ENCODE measurements around the gene SREBF2.

SREBF2 gene

DNA sequence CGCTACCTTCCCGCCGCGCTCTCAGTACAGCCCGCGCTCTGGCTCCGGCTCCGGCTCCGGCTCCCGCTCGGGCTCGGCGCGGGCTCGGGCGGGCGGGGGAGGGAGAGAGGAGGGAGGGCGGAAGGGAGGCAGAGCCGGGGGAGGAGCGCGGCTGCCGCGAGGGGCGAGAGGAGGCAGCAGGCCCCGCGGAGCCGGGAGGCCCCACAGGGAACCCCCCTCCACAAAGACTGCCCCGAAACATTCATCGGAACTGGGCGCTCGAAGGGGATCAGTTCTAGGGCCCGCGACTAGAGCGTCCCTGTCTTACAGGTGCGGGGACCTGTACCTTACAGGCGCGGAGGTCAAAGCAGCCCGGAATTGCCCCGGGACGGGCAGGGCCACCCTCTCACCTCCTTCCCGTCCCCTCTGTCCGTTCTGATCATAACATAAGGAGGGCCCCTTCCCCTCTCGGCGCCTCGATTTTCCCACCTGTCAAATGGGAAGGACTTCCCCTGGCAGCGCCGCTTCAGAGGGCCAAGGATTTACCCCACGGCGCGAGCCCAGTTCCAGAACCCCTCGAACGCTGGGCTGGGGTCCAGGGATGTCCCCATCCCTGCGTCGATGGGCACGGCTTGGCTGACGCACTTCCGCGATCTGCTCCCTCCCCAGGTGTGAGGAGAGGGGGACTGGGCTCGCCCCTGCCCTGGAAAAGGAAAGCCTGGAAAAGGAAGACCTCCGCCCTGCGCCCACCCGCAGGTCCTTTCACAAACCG lies 82.3 kb downstream of the SREBF2 start, which contains the start of gene SHISA8:
TSS of gene SHISA8 (minus strand) at position 40 of the 751 bp plus-strand sequence. CDS start 407 bp downstream, outside the sequence.
- Histone ChIP-seq H3K79me2 (ENCODE audit: low read length) (no peaks in the 10 kb centered on the region), H3K9me3 (ENCODE audit: insufficient read depth, low read length) (no peaks in the 10 kb centered on the region), H3K27me3 (ENCODE audit: low read depth, low read length) (peaks cover 15% of the 10 kb centered on the region; the same call in 1 of the 2 replicates), H3K4me2 (ENCODE audit: low read length) (no peak within 1 kb of the TSS), H4K20me1 (ENCODE audit: insufficient read depth, low read length) (no peaks in the 10 kb centered on the region), H3K4me3 (ENCODE audit: low read length) (no peak within 1 kb of the TSS), H3K27ac (ENCODE audit: low read length) (no peak within 1 kb of the TSS), H2AFZ (ENCODE audit: low read depth, low read length) (no peak within 1 kb of the TSS), H3K4me1 (ENCODE audit: low read length) (peaks cover 35% of the 10 kb centered on the region), H3K9ac (ENCODE audit: low read length) (no peak within 1 kb of the TSS), H3K36me3 (replicated peaks; ENCODE audit: low read depth, low read length) (no peaks in the 10 kb centered on the region)
- TF ChIP-seq, protein P1, sequence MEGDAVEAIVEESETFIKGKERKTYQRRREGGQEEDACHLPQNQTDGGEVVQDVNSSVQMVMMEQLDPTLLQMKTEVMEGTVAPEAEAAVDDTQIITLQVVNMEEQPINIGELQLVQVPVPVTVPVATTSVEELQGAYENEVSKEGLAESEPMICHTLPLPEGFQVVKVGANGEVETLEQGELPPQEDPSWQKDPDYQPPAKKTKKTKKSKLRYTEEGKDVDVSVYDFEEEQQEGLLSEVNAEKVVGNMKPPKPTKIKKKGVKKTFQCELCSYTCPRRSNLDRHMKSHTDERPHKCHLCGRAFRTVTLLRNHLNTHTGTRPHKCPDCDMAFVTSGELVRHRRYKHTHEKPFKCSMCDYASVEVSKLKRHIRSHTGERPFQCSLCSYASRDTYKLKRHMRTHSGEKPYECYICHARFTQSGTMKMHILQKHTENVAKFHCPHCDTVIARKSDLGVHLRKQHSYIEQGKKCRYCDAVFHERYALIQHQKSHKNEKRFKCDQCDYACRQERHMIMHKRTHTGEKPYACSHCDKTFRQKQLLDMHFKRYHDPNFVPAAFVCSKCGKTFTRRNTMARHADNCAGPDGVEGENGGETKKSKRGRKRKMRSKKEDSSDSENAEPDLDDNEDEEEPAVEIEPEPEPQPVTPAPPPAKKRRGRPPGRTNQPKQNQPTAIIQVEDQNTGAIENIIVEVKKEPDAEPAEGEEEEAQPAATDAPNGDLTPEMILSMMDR (IDR thresholded peaks at IDR 0.05; ENCODE audit: low read depth, low read length): no peak
- TF ChIP-seq EZH2phosphoT487 (IDR thresholded peaks at IDR 0.05; ENCODE audit: low read depth): no peak

DNA sequence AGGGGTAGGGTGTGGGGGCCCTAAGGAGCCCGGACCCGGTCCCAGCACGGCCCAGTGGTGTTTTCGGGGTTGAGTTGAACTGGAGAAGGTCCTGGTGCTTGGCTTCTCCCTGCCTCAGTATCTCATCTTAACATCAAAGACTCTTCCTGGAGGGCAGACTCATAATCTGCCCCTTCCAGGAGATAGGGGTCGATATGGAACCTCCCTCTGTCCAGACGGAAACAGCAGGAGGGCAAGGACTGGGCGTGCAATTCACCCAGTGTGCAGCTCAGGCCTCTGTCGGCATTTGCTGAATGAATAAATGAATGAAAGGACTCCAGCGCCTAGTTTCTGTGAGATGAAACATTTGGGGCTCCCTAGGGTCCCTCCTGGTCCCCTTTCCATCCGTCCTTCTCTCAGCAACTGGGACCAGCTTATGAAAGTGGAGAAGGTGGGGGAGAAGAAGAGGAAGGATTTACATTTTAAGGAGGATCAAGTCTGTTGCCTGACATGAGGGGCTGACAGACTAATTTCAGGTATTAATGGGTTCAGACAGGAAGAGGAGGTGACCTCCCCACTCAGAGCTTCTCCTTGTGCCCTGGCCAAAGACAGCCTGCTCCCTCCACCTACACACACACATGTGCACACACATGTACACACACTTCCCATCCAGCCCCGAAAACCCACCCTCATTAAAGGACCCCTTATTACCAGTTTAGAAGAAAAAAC lies 83.0 kb downstream of the SREBF2 start:
- peaks cover 43% of the 10 kb centered on the region for H3K4me1 ChIP-seq (ENCODE audit: low read length)
- H3K27ac ChIP-seq (ENCODE audit: low read length): no peak overlapping the region
- no peak overlapping the region for H3K4me3 ChIP-seq (ENCODE audit: low read length)
- H3K36me3 ChIP-seq (replicated peaks; ENCODE audit: low read depth, low read length): no peaks in the 10 kb centered on the region
- H2AFZ ChIP-seq (ENCODE audit: low read depth, low read length): no peak overlapping the region
- TF ChIP-seq, protein P1 (IDR thresholded peaks at IDR 0.05; ENCODE audit: low read depth, low read length): no peak
- TF ChIP-seq EZH2phosphoT487 (IDR thresholded peaks at IDR 0.05; ENCODE audit: low read depth): no peak
- no peaks in the 10 kb centered on the region for H3K79me2 ChIP-seq (ENCODE audit: low read length)
- no peaks in the 10 kb centered on the region for H4K20me1 ChIP-seq (ENCODE audit: insufficient read depth, low read length)
- no peak overlapping the region for H3K9ac ChIP-seq (ENCODE audit: low read length)
- H3K4me2 ChIP-seq (ENCODE audit: low read length): no peak overlapping the region
- no peaks in the 10 kb centered on the region for H3K9me3 ChIP-seq (ENCODE audit: insufficient read depth, low read length)
- peaks cover 15% of the 10 kb centered on the region; the same call in 1 of the 2 replicates for H3K27me3 ChIP-seq (ENCODE audit: low read depth, low read length)

DNA sequence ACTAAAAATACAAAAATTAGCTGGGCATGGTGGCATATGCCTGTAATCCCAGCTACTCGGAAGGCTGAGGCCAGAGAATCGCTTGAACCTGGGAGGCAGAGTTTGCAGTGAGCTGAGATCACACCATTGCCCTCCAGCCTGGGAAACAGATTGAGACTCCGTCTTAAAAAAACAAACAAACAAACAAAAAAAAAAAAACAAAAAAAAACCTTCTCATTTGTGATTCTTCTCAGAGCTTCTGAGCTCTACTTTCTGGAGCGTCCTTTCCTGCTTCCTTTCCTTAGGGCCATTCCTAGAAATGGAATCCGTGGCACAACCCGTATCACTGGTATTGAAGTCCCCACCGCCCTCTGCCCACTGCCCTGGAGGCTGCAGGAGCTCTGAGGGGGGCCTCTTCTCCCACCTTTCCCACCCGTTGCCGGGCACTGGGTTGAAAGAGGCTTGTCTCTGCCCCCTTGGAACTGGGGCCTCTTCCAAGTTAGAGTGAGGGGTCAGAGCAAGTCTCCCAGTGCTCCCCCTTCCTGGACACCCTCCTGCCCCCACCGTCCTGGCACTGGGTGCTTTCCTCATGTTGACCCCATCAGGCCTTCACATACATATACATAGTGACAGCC lies 83.9 kb downstream of the SREBF2 start:
- Histone ChIP-seq H3K27ac (ENCODE audit: low read length) (no peak overlapping the region), H4K20me1 (ENCODE audit: insufficient read depth, low read length) (no peaks in the 10 kb centered on the region), H3K9ac (ENCODE audit: low read length) (no peak overlapping the region), H3K27me3 (ENCODE audit: low read depth, low read length) (peaks cover 15% of the 10 kb centered on the region; the same call in 1 of the 2 replicates), H3K9me3 (ENCODE audit: insufficient read depth, low read length) (no peaks in the 10 kb centered on the region), H3K36me3 (replicated peaks; ENCODE audit: low read depth, low read length) (no peaks in the 10 kb centered on the region), H2AFZ (ENCODE audit: low read depth, low read length) (no peak overlapping the region), H3K4me2 (ENCODE audit: low read length) (no peak overlapping the region), H3K79me2 (ENCODE audit: low read length) (no peaks in the 10 kb centered on the region), H3K4me3 (ENCODE audit: low read length) (no peak overlapping the region), H3K4me1 (ENCODE audit: low read length) (peaks cover 51% of the 10 kb centered on the region)
- TF ChIP-seq EZH2phosphoT487 (IDR thresholded peaks at IDR 0.05; ENCODE audit: low read depth): no peak
- TF ChIP-seq, protein P1 (IDR thresholded peaks at IDR 0.05; ENCODE audit: low read depth, low read length): no peak
